Natural killer cell (primary cell): ENCODE data around the gene ZNF525. TPM values are rescaled to one million over a fixed set of nuclear protein-coding genes. Genes with fewer than 3 reads are reported as not detected.

Experiments used
- ATAC-seq, 3 donors: fragments of 150-1000 bp in 2 of 3; fragments of 200-7000 bp in 1 of 3; cut with Tn5 transposase; 1 replicate in 1 of 3; 2 replicates in 2 of 3; pipeline ENCODE4 v1.10.0; 2021; ENCODE audit warnings: mild to moderate bottlenecking in 2 of 3, moderate library complexity in 2 of 3
- DNase-seq, 2 donors: peaks; one replicate each; pipeline versions ENCODE4 v3.0.0 to v3.0.0-alpha.2; 2013 to 2021; ENCODE audit warnings: mixed read lengths in 1 of 2
- H3K27ac ChIP-seq: one replicate; pipeline ENCODE4 v1.5.1; 2013; ENCODE audit warnings: mild to moderate bottlenecking, low read length
- H3K27me3 ChIP-seq: one replicate; pipeline ENCODE4 v1.6.1; 2013; ENCODE audit warnings: low read length; ENCODE audit not compliant: control insufficient read depth, insufficient read depth
- H3K36me3 ChIP-seq: one replicate; pipeline ENCODE4 v1.6.1; 2013; ENCODE audit warnings: low read length; ENCODE audit not compliant: control insufficient read depth, insufficient read depth
- H3K4me1 ChIP-seq: one replicate; pipeline ENCODE4 v1.6.1; 2013; ENCODE audit warnings: low read length; ENCODE audit not compliant: control insufficient read depth, insufficient read depth
- H3K4me3 ChIP-seq: one replicate; pipeline ENCODE4 v1.5.1; 2013; ENCODE audit warnings: low read length
- H3K9me3 ChIP-seq: one replicate; pipeline ENCODE4 v1.6.1; 2013; ENCODE audit warnings: low read length; ENCODE audit not compliant: control insufficient read depth, insufficient read depth
- H3K27ac Mint-ChIP-seq, 2 donors: one replicate each; pipeline ENCODE4 v1.8.0; 2022; ENCODE audit warnings: mild to moderate bottlenecking in 2 of 2, mixed read lengths in 2 of 2, moderate library complexity in 1 of 2
- H3K27me3 Mint-ChIP-seq, 2 donors: one replicate each; pipeline ENCODE4 v1.8.0; 2022; ENCODE audit warnings: low read depth in 2 of 2, mixed read lengths in 2 of 2
- H3K36me3 Mint-ChIP-seq: one replicate; pipeline ENCODE4 v1.8.0; 2022; ENCODE audit warnings: mixed read lengths
- H3K4me1 Mint-ChIP-seq, 2 donors: one replicate each; pipeline ENCODE4 v1.8.0; 2022; ENCODE audit warnings: mixed read lengths in 2 of 2
- H3K4me3 Mint-ChIP-seq: one replicate; pipeline ENCODE4 v1.8.0; 2022; ENCODE audit warnings: mild to moderate bottlenecking, moderate library complexity, mixed read lengths
- H3K9me3 Mint-ChIP-seq, 2 donors: one replicate each; pipeline ENCODE4 v1.8.0; 2022; ENCODE audit warnings: mixed read lengths in 2 of 2
- CTCF ChIP-seq: fragments of 200-600 bp; IDR thresholded peaks from one replicate; pipeline ENCODE4 v1.8.0; 2022; ENCODE audit warnings: antibody characterized with exemption
- WGBS: methylation state at CpG from one replicate; pipeline ENCODE4 v1.1.7; 2013; ENCODE audit warnings: missing lambda C conversion rate; ENCODE audit not compliant: insufficient coverage; 5-methylcytosine and 5-hydroxymethylcytosine counted together
- intact Hi-C: fragments of 100-400 bp; cut with micrococcal nuclease; formaldehyde crosslinking; loops from one replicate; pipeline ENCODE4 v1.14.2; 2022
- total RNA-seq, 4 donors: library from RNA; stranded (reverse); fragments of 120-200 nt in 1 of 4; gene quantifications; one replicate each; pipeline versions ENCODE4 v1.2.3 to v1.2.4, GENCODE V29; 2013 to 2022

The ZNF525 gene
- total RNA-seq, 3 donors from 2014 or later (not counting 1 experiment from before 2014, with no cell fraction given) = 20.7 to 27.0 (median 21.8) TPM

- H3K36me3 Mint-ChIP-seq = peaks cover 30% of the 10 kb centered on the region
These were observed 23.4 kb downstream of the ZNF525 start for GRCh38 chr19:53388904-53389303.

GRCh38 chr19:53389571-53389970, 24.1 kb downstream of the ZNF525 start:
- DNase-seq (no peak), ATAC-seq (no peak)
- Mint-ChIP-seq H3K4me3 (no peak overlapping the region), H3K27me3 (no peaks in the 10 kb centered on the region), H3K9me3 (peaks cover 6 to 19% of the 10 kb centered on the region in 2 donors), H3K27ac (no peak overlapping the region), H3K4me1 (peaks cover 0 to 4% of the 10 kb centered on the region in 2 donors), H3K36me3 (peaks cover 25% of the 10 kb centered on the region)
- intact Hi-C loops = no loop called here
- Histone ChIP-seq H3K27ac (no peak overlapping the region), H3K4me3 (no peak overlapping the region), H3K4me1 (peaks cover 4% of the 10 kb centered on the region), H3K9me3 (peaks cover 56% of the 10 kb centered on the region), H3K36me3 (no peaks in the 10 kb centered on the region), H3K27me3 (no peaks in the 10 kb centered on the region)
- 86% methylated on average over 8 of the region's 8 CpGs for WGBS
- TF ChIP-seq CTCF = no peak

More at GRCh38 chr19:53388904-53389303, 23.4 kb downstream of the ZNF525 start:
- H3K27ac Mint-ChIP-seq = no peak overlapping the region
- peaks cover 59% of the 10 kb centered on the region for H3K9me3 ChIP-seq
- no peaks in the 10 kb centered on the region for H3K4me1 ChIP-seq
- ATAC-seq = no peak
- H3K27me3 ChIP-seq = no peaks in the 10 kb centered on the region
- WGBS = 98% methylated on average over 5 of the region's 5 CpGs
- intact Hi-C loops = no loop called here
- H3K4me3 Mint-ChIP-seq = no peak overlapping the region
- no peaks in the 10 kb centered on the region for H3K36me3 ChIP-seq
- H3K27me3 Mint-ChIP-seq = no peaks in the 10 kb centered on the region
- TF ChIP-seq CTCF = no peak
- H3K4me3 ChIP-seq = no peak overlapping the region
- DNase-seq = no peak
- H3K27ac ChIP-seq = no peak overlapping the region
- H3K4me1 Mint-ChIP-seq = peaks cover 0 to 3% of the 10 kb centered on the region in 2 donors
- H3K9me3 Mint-ChIP-seq = peaks cover 6 to 20% of the 10 kb centered on the region in 2 donors

GRCh38 chr19:53389978-53390377, 24.5 kb downstream of the ZNF525 start:
- no peak overlapping the region for H3K4me3 ChIP-seq
- Mint-ChIP-seq H3K4me1 (peaks cover 0 to 8% of the 10 kb centered on the region in 2 donors), H3K27me3 (no peaks in the 10 kb centered on the region), H3K36me3 (peaks cover 21% of the 10 kb centered on the region), H3K27ac (no peak overlapping the region), H3K4me3 (no peak overlapping the region), H3K9me3 (peaks cover 4 to 15% of the 10 kb centered on the region in 2 donors)
- H3K36me3 ChIP-seq = no peaks in the 10 kb centered on the region
- H3K27ac ChIP-seq = no peak overlapping the region
- DNase-seq (no peak), ATAC-seq (no peak)
- intact Hi-C loops = loop anchor here (10.0 kb wide), 1 partner anchor 195 kb away; the partner anchor contains the start of gene ZNF665
- H3K4me1 ChIP-seq = peaks cover 6% of the 10 kb centered on the region
- TF ChIP-seq CTCF = no peak
- WGBS = 47% methylated on average over 22 of the region's 22 CpGs
- H3K9me3 ChIP-seq = peaks cover 56% of the 10 kb centered on the region
- no peaks in the 10 kb centered on the region for H3K27me3 ChIP-seq

GRCh38 chr19:53394522-53394973, 29.0 kb downstream of the ZNF525 start:
- H3K27me3 Mint-ChIP-seq = no peaks in the 10 kb centered on the region
- peak overlapping the region; percentile 90 to 93 for H3K27ac Mint-ChIP-seq
- peak overlapping the region; percentile 97 for H3K4me3 Mint-ChIP-seq
- DNase-seq = peak in 1 of 2 donors; percentile 16
- 26% methylated on average over 18 of the region's 18 CpGs for WGBS
- no peaks in the 10 kb centered on the region for H3K27me3 ChIP-seq
- TF ChIP-seq CTCF = no peak
- no peaks in the 10 kb centered on the region for H3K36me3 Mint-ChIP-seq
- peaks cover 19 to 22% of the 10 kb centered on the region in 2 donors for H3K4me1 Mint-ChIP-seq
- ATAC-seq = no peak
- peaks cover 16% of the 10 kb centered on the region for H3K4me1 ChIP-seq
- peak overlapping the region; percentile 6 for H3K4me3 ChIP-seq
- H3K27ac ChIP-seq = peak overlapping the region; percentile 8
- peaks cover 16% of the 10 kb centered on the region for H3K9me3 ChIP-seq
- peaks cover 7% of the 10 kb centered on the region for H3K36me3 ChIP-seq
- H3K9me3 Mint-ChIP-seq = peaks cover 0 to 4% of the 10 kb centered on the region in 2 donors
- intact Hi-C loops = loop anchor here (2.0 to 10.0 kb wide), 2 partner anchors 30 to 200 kb away; partner anchors contain the start of gene ZNF665
